ENCODE measurements around the gene ASXL2.

ASXL2 gene

GRCh38 chr2:25720575-25720974, 157.7 kb downstream of the ASXL2 start:
- POLR2A ChIA-PET: no interaction called here
- CTCF ChIA-PET: interaction anchor here (1.2 to 2.6 kb wide), 2 partner anchors 12 to 21 kb away, joined by 3 to 10 read pairs; no protein-coding TSS in a partner anchor
- no peak for DNase-seq (ENCODE audit: extremely low spot score)
- no peak for TF ChIP-seq CTCF (IDR thresholded peaks at IDR 0.05; ENCODE audit: control extremely low read depth, extremely low read depth, low read depth, missing control alignments)

- no peak for DNase-seq (ENCODE audit: extremely low spot score)
- ChIA-PET CTCF (interaction anchor here (1.6 to 6.5 kb wide), 2 partner anchors 15 to 50 kb away, joined by 3 to 31 read pairs; no protein-coding TSS in a partner anchor), POLR2A (no interaction called here)
- no peak for TF ChIP-seq CTCF (IDR thresholded peaks at IDR 0.05; ENCODE audit: control extremely low read depth, extremely low read depth, low read depth, missing control alignments)
Measured at GRCh38 chr2:25714740-25715139, 163.5 kb downstream of the ASXL2 start.

- DNase-seq (ENCODE audit: extremely low spot score): no peak
- ChIA-PET POLR2A (no interaction called here), CTCF (interaction anchor here (1.2 to 3.2 kb wide), 2 partner anchors 12 to 26 kb away, joined by 4 to 22 read pairs; no protein-coding TSS in a partner anchor)
- TF ChIP-seq CTCF (IDR thresholded peaks at IDR 0.05; ENCODE audit: control extremely low read depth, extremely low read depth, low read depth, missing control alignments): no peak
Measured at GRCh38 chr2:25712455-25712854, 165.8 kb downstream of the ASXL2 start.

- ChIA-PET CTCF (interaction anchor here (1.2 to 3.2 kb wide), 2 partner anchors 12 to 26 kb away, joined by 4 to 22 read pairs; no protein-coding TSS in a partner anchor), POLR2A (no interaction called here)
- no peak for DNase-seq (ENCODE audit: extremely low spot score)
- TF ChIP-seq CTCF (IDR thresholded peaks at IDR 0.05; ENCODE audit: control extremely low read depth, extremely low read depth, low read depth, missing control alignments): no peak
Measured at GRCh38 chr2:25711675-25712354, 166.5 kb downstream of the ASXL2 start.

GRCh38 chr2:25710750-25711149, 167.5 kb downstream of the ASXL2 start:
- DNase-seq (ENCODE audit: extremely low spot score): no peak
- ChIA-PET CTCF (interaction anchor here (1.2 to 3.2 kb wide), 3 partner anchors 11 to 26 kb away, joined by 3 to 22 read pairs (median 3); no protein-coding TSS in a partner anchor), POLR2A (no interaction called here)
- no peak for TF ChIP-seq CTCF (IDR thresholded peaks at IDR 0.05; ENCODE audit: control extremely low read depth, extremely low read depth, low read depth, missing control alignments)

GRCh38 chr2:25709349-25709748, 168.9 kb downstream of the ASXL2 start:
- TF ChIP-seq CTCF (IDR thresholded peaks at IDR 0.05; ENCODE audit: control extremely low read depth, extremely low read depth, low read depth, missing control alignments): no peak
- ChIA-PET POLR2A (no interaction called here), CTCF (interaction anchor here (1.1 to 3.2 kb wide), 5 partner anchors 9 to 30 kb away, joined by 3 to 22 read pairs (median 3); no protein-coding TSS in a partner anchor)
- DNase-seq (ENCODE audit: extremely low spot score): no peak

Data from GM10248 (cell line).